MV-4-11 (cell line): ENCODE results near the gene MBNL1.
A peak's percentile ranks its signal among the peaks of the same experiment; 100 is the strongest.

Source experiments
- DNase-seq: peaks from one replicate; lab custom pipeline; 2025; lab: John Stamatoyannopoulos, UW

The MBNL1 gene

DNA sequence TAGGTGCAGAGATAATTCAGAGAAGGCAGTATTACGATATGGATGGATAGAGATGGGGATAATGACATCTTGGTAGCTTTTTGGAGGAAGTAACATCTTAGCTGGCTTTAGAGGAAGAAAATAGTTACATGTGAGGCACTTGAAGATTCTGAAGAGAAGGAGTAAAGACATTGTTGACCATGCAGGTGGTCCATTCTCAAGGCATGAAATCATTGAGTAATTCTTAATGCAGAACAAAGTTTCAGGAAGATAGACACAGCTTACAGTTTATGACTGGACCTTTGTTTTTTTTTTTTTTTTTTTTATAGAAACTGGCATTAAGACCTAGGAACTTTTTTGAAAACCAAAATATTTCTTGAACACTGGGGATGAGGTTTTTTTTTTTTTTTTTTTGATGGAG lies 28.2 kb downstream of the MBNL1 start:
- peak; percentile 38 for DNase-seq

DNA sequence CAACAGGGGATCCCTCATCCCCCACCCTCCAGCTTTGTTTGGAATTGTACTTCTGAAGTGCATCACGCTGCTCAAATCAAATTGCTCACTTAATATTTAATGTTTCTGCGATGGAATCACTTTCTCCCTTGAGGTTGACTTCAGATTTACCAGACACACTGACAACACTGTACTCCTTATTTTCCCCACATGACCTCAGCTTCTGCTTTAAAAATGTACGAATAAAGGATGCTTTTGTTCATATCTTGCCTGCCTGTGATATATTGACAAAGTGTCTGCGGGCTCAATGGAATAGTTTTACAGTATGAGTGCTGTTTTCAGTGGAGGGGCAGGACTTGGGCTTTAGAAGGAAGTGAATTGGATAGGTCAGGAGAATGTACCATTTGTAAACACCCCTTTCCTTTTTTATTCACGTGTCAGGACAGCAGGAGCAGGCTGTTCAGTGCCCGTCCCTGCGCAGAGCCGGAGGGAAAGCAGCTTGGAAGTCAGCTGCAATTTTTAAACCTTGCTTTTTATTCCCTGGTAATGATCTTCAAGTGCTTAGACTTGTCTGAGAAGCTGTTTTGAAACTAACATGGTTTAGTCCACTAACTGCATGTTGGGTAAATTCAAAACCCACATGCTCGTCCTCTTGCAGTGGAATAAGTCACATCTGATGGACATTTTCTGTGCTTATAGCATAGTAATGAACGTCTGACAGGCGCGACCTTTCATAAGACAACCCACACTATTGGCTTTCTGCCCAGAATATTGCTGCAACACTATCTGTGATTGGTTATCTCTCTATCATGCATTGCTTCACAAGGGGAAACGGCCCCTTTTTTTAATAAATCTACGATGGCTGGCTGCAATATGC lies 29.9 kb downstream of the MBNL1 start:
- peak; percentile 98 for DNase-seq

DNA sequence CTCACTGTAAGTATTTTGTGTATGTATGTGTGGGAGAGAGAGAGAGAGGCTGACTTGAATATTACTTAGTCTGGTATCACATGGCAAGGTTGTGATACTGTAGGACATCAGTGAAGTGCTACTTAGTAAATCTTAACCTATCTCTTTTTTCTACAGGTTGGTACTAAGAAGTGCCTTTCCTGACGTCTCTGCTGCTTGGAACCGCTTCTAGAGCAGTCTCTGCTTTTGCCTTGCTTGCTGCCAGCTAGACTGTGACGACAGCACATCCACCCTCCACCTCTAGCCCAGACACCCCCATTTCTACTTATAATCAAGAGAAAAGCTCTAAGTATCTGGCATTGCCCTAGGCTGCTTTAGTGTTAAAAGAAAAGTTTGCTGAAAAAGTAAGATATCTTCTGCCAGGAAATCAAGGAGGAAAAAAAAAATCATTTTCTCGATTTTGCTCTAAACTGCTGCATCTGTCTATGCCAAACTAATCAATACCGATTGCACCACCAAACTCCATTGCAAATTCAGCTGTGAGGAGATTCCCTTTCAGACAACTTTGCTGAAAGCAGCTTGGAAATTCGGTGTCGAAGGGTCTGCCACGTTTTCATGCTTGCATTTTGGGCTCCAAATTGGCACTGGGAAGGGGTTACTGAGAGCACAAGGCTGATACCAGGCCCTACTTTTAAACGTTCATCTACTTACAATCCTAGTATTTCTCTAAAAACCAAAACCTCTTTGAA lies 30.7 kb downstream of the MBNL1 start:
- DNase-seq: no peak

GRCh38 chr3:152300029-152300731 lies 31.5 kb downstream of the MBNL1 start:
- peak; percentile 23 for DNase-seq

GRCh38 chr3:152301745-152302181 lies 33.0 kb downstream of the MBNL1 start:
- peak; percentile 70 for DNase-seq

DNA sequence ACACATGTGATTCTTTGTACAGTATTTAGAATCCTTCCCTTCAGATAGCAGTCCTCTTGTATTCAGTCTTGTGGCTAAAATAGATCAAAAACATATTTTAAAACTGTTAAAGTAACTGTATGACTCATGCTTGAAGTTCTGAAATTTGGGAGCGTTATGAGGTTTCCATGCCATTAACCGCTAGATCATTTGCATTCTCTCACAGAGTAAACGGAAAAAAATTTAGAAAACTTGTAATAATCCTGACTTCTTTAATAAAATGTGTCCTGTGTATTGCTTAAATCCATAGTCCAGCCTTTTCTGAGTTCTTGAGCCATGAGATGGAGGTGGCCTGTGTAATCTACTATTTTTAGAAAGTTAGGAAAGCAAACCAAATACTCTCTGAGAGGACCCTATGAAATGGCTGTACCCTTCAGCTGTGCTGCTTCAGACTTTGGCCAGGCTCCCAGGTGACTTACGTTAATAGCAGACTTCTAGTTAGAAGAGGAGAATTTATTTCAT lies 33.8 kb downstream of the MBNL1 start:
- DNase-seq: peak; percentile 66

DNA sequence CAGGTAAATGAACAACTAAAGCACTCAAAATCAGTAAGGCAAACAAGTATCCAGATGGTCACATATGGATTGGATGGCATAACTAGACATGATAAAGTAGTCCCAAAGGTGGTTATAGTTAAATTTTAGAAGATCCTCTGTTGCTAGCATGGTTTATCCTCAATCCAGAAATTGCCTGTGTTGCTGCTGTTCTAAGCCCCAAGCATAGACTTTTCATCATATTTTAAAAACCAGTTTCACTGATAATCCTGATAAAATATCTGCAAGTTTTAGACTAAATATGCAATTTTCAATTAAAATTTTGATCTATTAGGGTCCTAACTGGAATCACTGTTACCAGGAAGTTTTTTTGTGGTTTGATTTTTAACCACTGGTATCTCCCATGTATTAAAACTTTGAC lies 35.4 kb downstream of the MBNL1 start:
- no peak for DNase-seq

GRCh38 chr3:152305075-152305474 lies 36.3 kb downstream of the MBNL1 start:
- DNase-seq: no peak

- DNase-seq: no peak
These were observed 39.2 kb downstream of the MBNL1 start for GRCh38 chr3:152307829-152308474.

- DNase-seq: no peak
These were observed 39.7 kb downstream of the MBNL1 start for GRCh38 chr3:152308475-152308844.

- peak; percentile 36 for DNase-seq
These were observed 40.3 kb downstream of the MBNL1 start for GRCh38 chr3:152309031-152309430.

DNA sequence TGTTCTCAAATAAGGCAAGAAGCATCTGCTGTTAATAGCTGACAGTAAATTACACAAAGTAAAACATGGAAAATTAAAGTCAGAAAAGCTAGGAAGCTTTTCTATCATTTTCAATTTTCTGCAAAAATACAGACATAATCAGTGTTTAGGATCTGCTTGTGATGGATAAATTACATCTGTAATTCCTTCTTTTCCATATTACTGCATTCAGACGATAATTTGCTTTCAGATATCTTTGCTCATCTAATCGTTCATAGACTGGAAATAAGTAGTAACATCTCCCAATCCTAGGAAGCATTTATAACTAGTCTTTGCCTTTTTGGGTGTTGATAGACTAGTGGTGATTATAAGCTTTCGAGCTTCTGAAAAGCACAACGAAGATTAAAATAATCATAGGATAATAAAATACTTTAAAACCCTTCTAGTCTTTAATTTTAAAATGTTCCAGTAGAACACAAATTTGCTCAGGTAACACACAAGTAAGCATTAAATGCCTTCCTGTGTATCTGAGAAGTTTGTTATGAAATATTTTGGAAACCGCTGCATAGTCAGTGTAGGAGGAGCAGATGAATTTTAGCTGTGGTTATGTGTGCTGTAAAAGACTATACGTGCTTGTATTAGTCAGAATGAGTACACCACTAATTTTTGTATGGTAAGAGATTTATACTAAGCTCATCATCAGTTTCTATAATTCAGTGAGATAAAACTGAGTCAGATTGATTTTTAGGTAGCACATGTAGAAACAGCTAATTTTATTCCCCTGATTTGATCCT lies 41.0 kb downstream of the MBNL1 start:
- DNase-seq: peak; percentile 46

DNA sequence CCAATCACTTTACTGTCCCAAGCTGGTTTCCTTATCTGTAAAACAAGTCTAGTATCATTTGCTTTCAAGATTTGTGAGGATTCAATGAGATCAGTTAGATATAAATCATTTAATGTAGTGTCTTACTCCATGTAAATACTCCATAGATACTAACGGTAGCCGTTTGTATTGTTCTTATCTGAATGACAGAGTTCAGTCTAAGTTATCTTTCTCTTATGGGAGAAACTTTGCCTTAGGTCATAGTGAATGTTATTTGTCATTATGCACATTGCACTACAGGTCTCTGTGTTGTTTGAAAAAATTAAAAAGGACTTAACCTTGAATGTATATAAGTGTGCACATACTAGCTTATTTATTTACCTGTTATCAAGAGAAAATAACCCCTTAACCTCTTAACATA lies 44.7 kb downstream of the MBNL1 start:
- DNase-seq: no peak

DNA sequence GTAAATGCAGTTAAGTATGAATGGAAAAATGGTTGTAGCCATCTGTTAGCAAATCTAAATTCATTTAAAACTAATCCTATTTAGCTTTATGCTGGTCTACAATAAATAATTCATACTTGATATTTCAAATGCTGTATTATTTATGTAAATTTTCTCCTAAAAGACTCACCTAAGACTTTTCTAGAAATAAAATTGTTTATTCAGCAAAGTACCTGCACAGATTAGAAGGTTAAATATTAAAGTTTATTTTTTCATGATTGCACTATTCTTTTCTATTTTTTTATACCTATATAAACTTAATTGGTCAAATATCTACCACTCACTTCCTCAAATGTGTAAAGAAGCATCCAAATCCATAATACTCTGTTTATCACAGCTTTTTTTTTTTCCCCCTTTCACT lies 45.2 kb downstream of the MBNL1 start:
- no peak for DNase-seq

DNA sequence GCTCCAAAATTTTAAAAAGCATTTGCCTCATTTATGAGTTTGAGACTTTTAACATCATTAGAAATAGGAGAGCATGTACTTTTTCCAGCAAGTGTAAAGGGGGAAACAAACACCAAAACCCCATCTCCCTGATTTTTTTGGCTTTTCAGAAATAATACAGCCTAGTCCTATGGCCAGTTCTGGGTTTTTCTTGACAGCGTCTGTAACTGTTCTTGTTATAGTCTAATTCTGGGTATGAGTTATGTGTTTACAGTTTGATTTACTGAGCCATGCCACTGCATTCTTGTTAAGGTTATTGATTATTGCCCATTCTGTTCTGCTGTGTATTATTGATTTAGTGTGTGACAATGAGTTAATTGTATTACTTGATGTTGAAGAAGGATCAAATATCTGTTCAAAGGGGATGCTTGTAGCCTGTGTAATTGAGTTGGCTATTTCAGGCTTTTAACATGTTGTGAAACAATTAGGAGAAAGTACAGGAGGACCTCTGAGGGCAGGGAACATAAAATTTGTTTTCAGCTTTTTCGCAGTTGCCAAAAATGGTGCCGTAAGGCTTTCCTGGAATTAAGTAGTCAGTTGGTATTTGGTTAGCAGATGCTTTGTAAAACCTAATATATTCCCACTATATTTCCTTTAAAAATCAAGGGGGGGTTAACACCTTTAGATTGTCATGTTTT lies 46.1 kb downstream of the MBNL1 start:
- no peak for DNase-seq

- DNase-seq: no peak
These were observed 46.9 kb downstream of the MBNL1 start for GRCh38 chr3:152315623-152316022.

DNA sequence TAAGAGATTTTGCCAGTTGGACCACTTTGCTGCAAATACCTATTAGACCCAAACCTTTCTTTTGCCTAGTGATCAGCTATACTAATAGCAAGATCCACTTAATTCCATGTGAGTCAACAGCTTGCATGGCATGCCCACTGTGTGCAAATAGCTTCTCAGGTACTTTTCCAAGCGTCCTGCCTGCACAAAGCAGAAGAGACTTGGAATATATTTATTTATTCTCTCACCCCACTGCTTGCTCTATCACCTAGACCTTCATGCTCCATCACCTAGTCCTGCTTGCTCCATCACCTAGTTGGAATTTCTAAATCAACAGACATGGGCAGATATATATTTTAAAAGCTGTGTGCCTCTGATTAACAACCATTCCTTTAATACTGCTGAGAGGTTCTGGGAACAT lies 47.6 kb downstream of the MBNL1 start:
- no peak for DNase-seq

DNA sequence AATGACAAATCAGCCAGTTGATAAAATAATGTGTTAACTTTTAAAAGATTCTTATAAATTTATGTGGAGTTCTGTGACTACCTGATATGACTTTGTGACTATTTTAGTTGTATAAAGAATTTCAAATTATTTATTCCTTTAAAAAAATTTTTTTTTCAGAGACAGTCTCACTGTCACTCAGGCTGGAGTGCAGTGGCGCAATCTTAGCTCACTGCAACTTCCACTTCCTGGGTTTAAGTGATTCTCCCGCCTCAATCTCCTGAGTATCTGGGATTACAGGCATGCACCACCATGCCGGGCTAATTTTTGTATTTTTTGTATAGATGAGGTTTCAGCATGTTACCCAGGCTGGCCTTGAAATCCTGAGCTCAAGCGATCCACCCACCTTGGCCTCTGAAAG lies 48.5 kb downstream of the MBNL1 start:
- DNase-seq: peak; percentile 51

DNA sequence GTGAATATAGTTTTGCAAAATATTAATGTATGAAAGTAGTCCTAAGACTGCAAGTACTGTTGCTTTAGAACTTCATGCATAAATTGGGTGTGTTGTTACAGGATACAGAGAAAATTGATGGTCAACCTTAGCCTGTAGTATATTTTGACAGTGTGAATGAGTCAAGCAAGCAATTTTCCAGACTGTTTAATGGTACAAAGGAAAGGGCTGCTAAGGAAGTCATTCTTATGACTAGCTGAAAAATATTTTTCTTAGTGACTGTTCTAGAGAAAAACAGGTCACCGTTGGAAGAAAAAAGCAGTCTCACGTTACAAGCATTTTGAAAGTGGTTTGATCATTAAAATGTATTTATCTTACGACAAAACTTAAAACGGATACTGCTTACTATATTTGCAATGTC lies 49.2 kb downstream of the MBNL1 start:
- DNase-seq: no peak

GRCh38 chr3:152318512-152318911 lies 49.8 kb downstream of the MBNL1 start:
- no peak for DNase-seq

- no peak for DNase-seq
These were observed 50.5 kb downstream of the MBNL1 start for GRCh38 chr3:152319256-152319655.
